Neuronal stem cell (in vitro differentiated cells): Measurements from ENCODE around the gene RALGAPA2.

Experiments
- DNase-seq: peaks from one replicate; pipeline ENCODE4 v3.0.0-alpha.2; 2013; ENCODE audit warnings: low spot score
- H2AFZ ChIP-seq: one replicate; pipeline ENCODE4 v1.6.1; 2013; ENCODE audit warnings: mild to moderate bottlenecking, low read length, inconsistent platforms
- H2AK5ac ChIP-seq: 2 replicates; pipeline ENCODE4 v1.6.1; 2013; ENCODE audit warnings: low read depth, mild to moderate bottlenecking, inconsistent platforms, low read length, moderate library complexity, mixed read lengths
- H2BK120ac ChIP-seq: 2 replicates; pipeline ENCODE4 v1.6.1; 2013; ENCODE audit warnings: low read depth, mild to moderate bottlenecking, inconsistent platforms, low read length, moderate library complexity, mixed read lengths
- H2BK12ac ChIP-seq: one replicate; pipeline ENCODE4 v1.6.1; 2013; ENCODE audit warnings: low read length, inconsistent platforms
- H2BK15ac ChIP-seq: 2 replicates; pipeline ENCODE4 v1.6.1; 2013; ENCODE audit warnings: mild to moderate bottlenecking, low read length, inconsistent platforms, mixed read lengths
- H2BK5ac ChIP-seq: one replicate; pipeline ENCODE4 v1.6.1; 2013; ENCODE audit warnings: inconsistent platforms, mild to moderate bottlenecking, low read length, moderate library complexity
- H3K14ac ChIP-seq: one replicate; pipeline ENCODE4 v1.6.1; 2013; ENCODE audit warnings: low read length, inconsistent platforms
- H3K18ac ChIP-seq: 2 replicates; pipeline ENCODE4 v1.6.1; 2013; ENCODE audit warnings: low read length, inconsistent platforms
- H3K23ac ChIP-seq: 2 replicates; pipeline ENCODE4 v1.6.1; 2013; ENCODE audit warnings: low read depth, mild to moderate bottlenecking, mixed read lengths, low read length, inconsistent platforms; ENCODE audit not compliant: poor library complexity
- H3K27ac ChIP-seq: replicated peaks from 3 replicates; pipeline ENCODE4 v1.5.1; 2013; ENCODE audit warnings: low read length, inconsistent platforms
- H3K27me3 ChIP-seq, 3 experiments: 2 replicates each; pipeline ENCODE4 v1.6.1; 2013; ENCODE audit warnings: low read length in 3 of 3, mild to moderate bottlenecking in 2 of 3, inconsistent platforms in 1 of 3, low read depth in 1 of 3, mixed read lengths in 1 of 3, moderate library complexity in 1 of 3; ENCODE audit not compliant: control insufficient read depth in 3 of 3, insufficient read depth in 3 of 3
- H3K36me3 ChIP-seq, 2 donors: replicated peaks in 1 of 2; 2 replicates each; pipeline ENCODE4 v1.6.1; 2013; ENCODE audit warnings: low read length in 2 of 2; ENCODE audit not compliant: control insufficient read depth in 2 of 2, insufficient read depth in 2 of 2
- H3K4ac ChIP-seq: 2 replicates; pipeline ENCODE4 v1.6.1; 2013; ENCODE audit warnings: inconsistent platforms, mild to moderate bottlenecking, low read length, moderate library complexity
- H3K4me1 ChIP-seq, 2 donors: 1 replicate in 1 of 2; 2 replicates in 1 of 2; pipeline ENCODE4 v1.6.1; 2013; ENCODE audit warnings: low read length in 2 of 2, low read depth in 1 of 2; ENCODE audit not compliant: control insufficient read depth in 2 of 2, insufficient read depth in 1 of 2
- H3K4me2 ChIP-seq: one replicate; pipeline ENCODE4 v1.6.1; 2013; ENCODE audit warnings: mild to moderate bottlenecking, low read length, inconsistent platforms; ENCODE audit not compliant: insufficient read depth, poor library complexity, severe bottlenecking
- H3K4me3 ChIP-seq, 2 donors: 2 replicates each; pipeline ENCODE4 v1.5.1; 2013; ENCODE audit warnings: low read length in 2 of 2, mild to moderate bottlenecking in 2 of 2, inconsistent platforms in 1 of 2, moderate library complexity in 1 of 2
- H3K79me1 ChIP-seq: one replicate; pipeline ENCODE4 v1.6.1; 2013; ENCODE audit warnings: low read depth, mild to moderate bottlenecking, inconsistent platforms, low read length, moderate library complexity
- H3K9ac ChIP-seq: one replicate; pipeline ENCODE4 v1.6.1; 2013; ENCODE audit warnings: mild to moderate bottlenecking, low read depth, low read length, inconsistent platforms; ENCODE audit not compliant: poor library complexity
- H3K9me3 ChIP-seq, 2 donors: replicated peaks in 1 of 2; 2 replicates each; pipeline versions ENCODE3 to v1.6.1; 2013; ENCODE audit warnings: low read length in 2 of 2, mild to moderate bottlenecking in 2 of 2, inconsistent platforms in 1 of 2, low read depth in 1 of 2, mixed read lengths in 1 of 2, moderate library complexity in 1 of 2; ENCODE audit not compliant: control insufficient read depth in 2 of 2, insufficient read depth in 1 of 2
- H4K8ac ChIP-seq: one replicate; pipeline ENCODE4 v1.6.1; 2013; ENCODE audit warnings: low read depth, mild to moderate bottlenecking, inconsistent platforms, low read length, moderate library complexity
- H4K91ac ChIP-seq: one replicate; pipeline ENCODE4 v1.6.1; 2013; ENCODE audit warnings: low read length, low read depth, mild to moderate bottlenecking, inconsistent platforms; ENCODE audit not compliant: poor library complexity
- WGBS, 2 donors: extraction: QIAGEN DNeasy Blood & Tissue Kit; methylation state at CpG; one replicate each; pipeline ENCODE4 v1.1.7; 2013; ENCODE audit warnings: missing lambda C conversion rate in 2 of 2, mixed read lengths in 1 of 2; ENCODE audit not compliant: insufficient read length in 2 of 2, insufficient replicate concordance in 1 of 2; ENCODE audit errors: extremely low coverage in 2 of 2; 5-methylcytosine and 5-hydroxymethylcytosine counted together

Gene RALGAPA2

DNA sequence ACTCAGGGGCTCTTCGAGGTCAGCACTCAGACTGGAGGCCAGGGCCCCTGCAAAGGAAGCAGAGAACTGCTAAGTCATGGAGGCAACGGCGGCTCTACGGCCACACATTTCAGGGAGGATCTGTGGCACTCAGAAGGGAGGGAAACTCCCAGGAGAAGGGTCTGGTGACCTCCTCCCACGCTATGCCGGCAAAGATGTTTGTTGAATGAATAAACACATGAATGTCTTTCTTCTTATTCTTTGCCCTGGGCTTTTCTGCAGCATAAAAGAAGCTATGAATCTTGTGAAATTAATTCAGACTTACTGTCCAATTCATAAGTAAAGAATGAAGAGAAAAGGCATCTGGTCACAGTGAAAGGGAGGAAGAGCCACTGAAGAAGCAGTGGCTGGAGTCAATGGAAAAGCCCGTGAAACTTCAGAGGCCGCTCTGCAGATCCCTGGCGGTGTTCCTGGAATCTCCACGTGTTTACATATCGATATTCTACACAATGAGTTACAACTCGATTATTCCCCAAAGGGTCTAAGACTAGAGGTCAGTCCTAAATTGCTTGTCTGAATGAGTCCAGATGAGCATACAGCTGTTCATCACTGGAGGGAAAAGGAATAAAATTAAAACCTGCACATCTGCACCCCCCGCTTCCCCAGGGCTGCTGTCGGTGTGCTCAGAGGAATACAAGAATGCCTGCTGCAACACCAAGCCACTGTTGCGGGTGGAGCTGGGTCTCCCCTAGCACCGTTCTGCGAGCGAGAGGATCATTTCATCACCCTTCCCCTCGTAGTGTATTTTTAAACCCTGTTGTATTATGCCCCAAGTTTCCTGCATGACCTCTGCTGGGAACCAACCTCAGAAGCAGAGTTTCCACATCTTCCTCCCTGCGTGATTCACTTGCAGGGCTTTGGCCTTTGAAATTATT lies 319.0 kb downstream of the RALGAPA2 start:
- no peak overlapping the region for H3K9ac ChIP-seq
- H3K9me3 ChIP-seq: no peaks in the 10 kb centered on the region
- H2AFZ ChIP-seq: no peak overlapping the region
- no peak overlapping the region for H3K4me3 ChIP-seq
- peaks cover 0 to 29% (median 0%) of the 10 kb centered on the region in 3 experiments for H3K27me3 ChIP-seq
- H3K4me1 ChIP-seq: peaks cover 15 to 17% of the 10 kb centered on the region in 2 donors
- peaks cover 2 to 4% of the 10 kb centered on the region in 2 donors for H3K36me3 ChIP-seq
- no peak overlapping the region for H2BK15ac ChIP-seq
- H3K27ac ChIP-seq: no peak overlapping the region
- H3K4me2 ChIP-seq: no peak overlapping the region
- no peak overlapping the region for H2BK5ac ChIP-seq
- H2BK120ac ChIP-seq: no peak overlapping the region
- no CpG with 5 or more reads among the region's 20 CpGs for WGBS, 2 donors
- H3K18ac ChIP-seq: peak overlapping the region; percentile 13
- H3K14ac ChIP-seq: no peak overlapping the region
- H4K91ac ChIP-seq: no peak overlapping the region
- no peaks in the 10 kb centered on the region for H3K79me1 ChIP-seq
- no peak for DNase-seq
- H2AK5ac ChIP-seq: no peak overlapping the region
- no peak overlapping the region for H3K23ac ChIP-seq
- no peak overlapping the region for H3K4ac ChIP-seq
- no peak overlapping the region for H4K8ac ChIP-seq
- H2BK12ac ChIP-seq: no peak overlapping the region

DNA sequence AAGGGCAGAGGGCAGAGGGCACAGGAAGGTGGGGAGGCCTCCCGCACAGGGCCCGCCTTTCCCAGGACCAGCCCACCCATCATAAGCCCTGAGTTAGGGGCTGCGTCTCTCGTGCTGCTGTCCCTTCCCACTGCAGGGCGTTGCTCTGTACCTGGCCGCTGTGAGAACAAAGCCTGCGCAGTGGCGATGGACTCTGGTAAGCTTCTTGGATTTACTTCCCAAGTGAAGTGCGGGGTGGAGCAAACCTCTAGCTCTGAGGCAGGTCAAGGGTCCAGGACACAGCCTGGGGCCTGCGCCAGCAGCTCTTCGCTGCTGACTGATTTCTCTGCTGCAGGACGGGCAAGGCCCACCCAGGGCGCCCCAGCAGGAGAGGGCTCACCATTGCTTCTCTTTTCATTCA lies 320.7 kb downstream of the RALGAPA2 start:
- Histone ChIP-seq H3K4me1 (peaks cover 14 to 17% of the 10 kb centered on the region in 2 donors), H3K14ac (no peak overlapping the region), H3K4me2 (no peak overlapping the region), H2BK120ac (no peak overlapping the region), H2BK5ac (no peak overlapping the region), H2AK5ac (no peak overlapping the region), H4K8ac (no peak overlapping the region), H2BK15ac (no peak overlapping the region), H3K9ac (no peak overlapping the region), H3K4me3 (no peak overlapping the region), H3K36me3 (peaks cover 2 to 4% of the 10 kb centered on the region in 2 donors), H3K27me3 (peaks cover 0 to 15% (median 0%) of the 10 kb centered on the region in 3 experiments), H2AFZ (no peak overlapping the region), H3K9me3 (no peaks in the 10 kb centered on the region), H3K4ac (no peak overlapping the region), H4K91ac (no peak overlapping the region), H3K27ac (no peak overlapping the region), H3K18ac (peak overlapping the region; percentile 15), H2BK12ac (no peak overlapping the region), H3K79me1 (no peaks in the 10 kb centered on the region), H3K23ac (no peak overlapping the region)
- WGBS, 2 donors: no CpG with 5 or more reads among the region's 13 CpGs
- DNase-seq: no peak

- Histone ChIP-seq H3K18ac (no peak overlapping the region), H2AK5ac (no peak overlapping the region), H3K4ac (no peak overlapping the region), H3K27me3 (peaks cover 0 to 15% (median 0%) of the 10 kb centered on the region in 3 experiments), H3K27ac (no peak overlapping the region), H2BK15ac (no peak overlapping the region), H2BK12ac (no peak overlapping the region), H3K79me1 (no peaks in the 10 kb centered on the region), H4K8ac (no peak overlapping the region), H3K4me1 (peaks cover 11% of the 10 kb centered on the region in 2 donors), H4K91ac (no peak overlapping the region), H2AFZ (no peak overlapping the region), H3K9ac (no peak overlapping the region), H3K14ac (no peak overlapping the region), H2BK120ac (no peak overlapping the region), H3K36me3 (peaks cover 2 to 4% of the 10 kb centered on the region in 2 donors), H3K4me3 (no peak overlapping the region), H2BK5ac (no peak overlapping the region), H3K9me3 (no peaks in the 10 kb centered on the region), H3K4me2 (no peak overlapping the region), H3K23ac (no peak overlapping the region)
- no peak for DNase-seq
- no CpG with 5 or more reads among the region's 4 CpGs for WGBS, 2 donors
Observed at GRCh38 chr20:20391115-20391514, 321.3 kb downstream of the RALGAPA2 start.

DNA sequence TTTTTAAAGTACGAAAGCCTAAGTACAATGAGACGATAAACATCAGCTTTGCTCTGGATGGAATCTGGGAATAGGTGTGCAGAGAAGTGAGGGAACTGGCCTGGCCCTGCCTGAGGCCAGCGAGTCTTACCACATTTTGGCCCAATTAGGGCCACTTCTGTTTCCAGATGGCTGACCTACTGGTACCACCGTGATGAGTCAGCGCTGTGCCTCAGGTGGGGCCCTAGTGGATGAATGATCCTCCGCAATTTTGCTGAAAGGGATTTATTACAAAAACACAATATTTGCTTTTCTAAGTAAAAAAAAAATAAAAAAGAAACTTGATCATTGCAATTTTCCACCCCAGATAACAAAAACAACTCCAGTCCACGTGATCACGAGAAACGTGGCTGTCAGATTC lies 322.1 kb downstream of the RALGAPA2 start:
- no peak overlapping the region for H3K4me3 ChIP-seq
- H2BK12ac ChIP-seq: no peak overlapping the region
- peaks cover 4 to 5% of the 10 kb centered on the region in 2 donors for H3K4me1 ChIP-seq
- H4K8ac ChIP-seq: no peak overlapping the region
- no peaks in the 10 kb centered on the region for H3K79me1 ChIP-seq
- H2BK120ac ChIP-seq: no peak overlapping the region
- no peak overlapping the region for H3K18ac ChIP-seq
- no peak overlapping the region for H3K14ac ChIP-seq
- no peak overlapping the region for H3K9ac ChIP-seq
- no peak overlapping the region for H2BK5ac ChIP-seq
- no CpG with 5 or more reads among the region's 9 CpGs for WGBS, 2 donors
- no peak overlapping the region for H2AK5ac ChIP-seq
- no peak for DNase-seq
- H3K4me2 ChIP-seq: no peak overlapping the region
- H3K36me3 ChIP-seq: peaks cover 2 to 4% of the 10 kb centered on the region in 2 donors
- H3K23ac ChIP-seq: no peak overlapping the region
- H3K4ac ChIP-seq: no peak overlapping the region
- no peak overlapping the region for H3K27ac ChIP-seq
- H2BK15ac ChIP-seq: no peak overlapping the region
- H3K27me3 ChIP-seq: peaks cover 0 to 14% (median 0%) of the 10 kb centered on the region in 3 experiments
- no peak overlapping the region for H2AFZ ChIP-seq
- no peaks in the 10 kb centered on the region for H3K9me3 ChIP-seq
- H4K91ac ChIP-seq: no peak overlapping the region
